Ovary (tissue), 10 donors: Measurements from ENCODE around the gene CWC25. TPM values are rescaled to one million over a fixed set of nuclear protein-coding genes. Genes with fewer than 3 reads are reported as not detected.

ENCODE experiments used
- DNase-seq, 5 donors: peaks; one replicate each; pipeline ENCODE4 v3.0.0-alpha.2; 2019 to 2020
- H3K27ac ChIP-seq, 2 donors: fragments of 200-600 bp; one replicate each; pipeline versions ENCODE4 v1.5.1 to v1.8.0; 2019 to 2022
- H3K27me3 ChIP-seq: fragments of 200-600 bp; one replicate; pipeline ENCODE4 v1.8.0; 2022
- H3K36me3 ChIP-seq: fragments of 200-600 bp; sonication (generic); one replicate; pipeline ENCODE4 v1.5.1; 2019
- H3K4me1 ChIP-seq: one replicate; pipeline ENCODE4 v1.8.1; 2013; ENCODE audit warnings: mild to moderate bottlenecking, moderate library complexity; ENCODE audit not compliant: insufficient read depth
- H3K4me3 ChIP-seq: fragments of 200-600 bp; sonication (generic); one replicate; pipeline ENCODE4 v1.5.1; 2017
- H3K9me3 ChIP-seq, 2 donors: fragments of 200-600 bp in 1 of 2; sonication (generic) in 1 of 2; one replicate each; pipeline versions ENCODE4 v1.5.1 to v1.8.1; 2013 to 2019; ENCODE audit warnings: mild to moderate bottlenecking in 1 of 2, moderate library complexity in 1 of 2
- CTCF ChIP-seq, 3 donors: fragments of 450-650 bp in 2 of 3; fragments of 200-600 bp in 1 of 3; IDR thresholded peaks; one replicate each; pipeline versions ENCODE4 v1.5.1 to v1.8.0; 2016 to 2022; ENCODE audit warnings: antibody characterized with exemption in 3 of 3, mild to moderate bottlenecking in 1 of 3
- EP300 ChIP-seq: sonication (generic); formaldehyde crosslinking; IDR thresholded peaks from one replicate; pipeline ENCODE4 v1.6.1; 2017; ENCODE audit warnings: antibody characterized with exemption
- POLR2A ChIP-seq: fragments of 450-650 bp; IDR thresholded peaks from one replicate; pipeline ENCODE4 v1.6.1; 2017; ENCODE audit warnings: antibody characterized with exemption, mild to moderate bottlenecking, moderate library complexity
- WGBS, 3 donors: extraction: QIAGEN DNeasy Blood & Tissue Kit in 1 of 3; methylation state at CpG; one replicate each; pipeline versions ENCODE4 v1.1.5 to v1.1.7; 2013 to 2017; 5-methylcytosine and 5-hydroxymethylcytosine counted together
- intact Hi-C, 4 donors: fragments of 100-400 bp; cut with DNase I; formaldehyde crosslinking; loops; one replicate each; pipeline versions ENCODE4 v1.11.0 to v1.15.1; 2022 to 2023
- long read RNA-seq, 3 donors: library from polyadenylated mRNA in 2 of 3; unstranded in 2 of 3; transcript quantifications; one replicate each; pipeline ENCODE4 v2.0.0 and lab custom pipeline, GENCODE V29; 2021 to 2026
- polyA plus RNA-seq, 2 donors: library from polyadenylated mRNA; stranded (reverse); fragments of 200-250 nt in 1 of 2; fragments of 350-450 nt in 1 of 2; fragmentation: Illumina TruSeq in 1 of 2; extraction: RNeasy Lipid Tissue Mini Kit (QIAGEN cat#74804) in 1 of 2; gene quantifications; one replicate each; pipeline ENCODE4 v1.2.3, GENCODE V29; 2013 to 2014
- total RNA-seq, 7 donors: library from RNA; depleted of rRNA in 2 of 7; stranded (reverse); fragments of >200 nt in 2 of 7; fragmentation: NEBNext Ultra II Directional in 3 of 7; extraction: Animal tissue kit (Norgen Biotek cat#: 25700) in 3 of 7; gene quantifications; one replicate each; pipeline versions ENCODE4 v1.1.0 to v1.2.4, GENCODE V29; 2016 to 2023
- donor health status: DM: no; HTN: no; CAD: no; lungs with moderate emphysema.
- donor health status: DM: no; HTN: no; CAD: no.
- donor health status: Bipolar disorder and iron deficiency.
- donor health status: DM: yes; HTN: yes; CAD: no.
- donor health status: DM: no; HTN: no; CAD: no.
- donor health status: DM: yes; HTN: yes; CAD: no.

The CWC25 gene
- total RNA-seq: 10 to 100 TPM; 16.4 to 21.6 (median 18.6) TPM
- polyA plus RNA-seq: 10 to 100 TPM; 16.9 to 25.2 TPM
- long read RNA-seq, donor 1, transcript CWC25-202 (10 exons, 3,234 nt): major isoform, 14 of 32 reads
- long read RNA-seq, donor 1, partial matches to known transcripts: 14 of 32 reads
- long read RNA-seq, donor 1, other reads (novel, unspliced or antisense): 4 of 32 reads
- long read RNA-seq, donor 2, partial matches to known transcripts: 0 of 2 reads
- long read RNA-seq, donor 2, other reads (novel, unspliced or antisense): 0 of 2 reads
- long read RNA-seq, donor 3, transcript CWC25-202 (10 exons, 3,234 nt): major isoform, 15 of 28 reads
- long read RNA-seq, donor 3, partial matches to known transcripts: 6 of 28 reads
- long read RNA-seq, donor 3, other reads (novel, unspliced or antisense): 7 of 28 reads

DNA sequence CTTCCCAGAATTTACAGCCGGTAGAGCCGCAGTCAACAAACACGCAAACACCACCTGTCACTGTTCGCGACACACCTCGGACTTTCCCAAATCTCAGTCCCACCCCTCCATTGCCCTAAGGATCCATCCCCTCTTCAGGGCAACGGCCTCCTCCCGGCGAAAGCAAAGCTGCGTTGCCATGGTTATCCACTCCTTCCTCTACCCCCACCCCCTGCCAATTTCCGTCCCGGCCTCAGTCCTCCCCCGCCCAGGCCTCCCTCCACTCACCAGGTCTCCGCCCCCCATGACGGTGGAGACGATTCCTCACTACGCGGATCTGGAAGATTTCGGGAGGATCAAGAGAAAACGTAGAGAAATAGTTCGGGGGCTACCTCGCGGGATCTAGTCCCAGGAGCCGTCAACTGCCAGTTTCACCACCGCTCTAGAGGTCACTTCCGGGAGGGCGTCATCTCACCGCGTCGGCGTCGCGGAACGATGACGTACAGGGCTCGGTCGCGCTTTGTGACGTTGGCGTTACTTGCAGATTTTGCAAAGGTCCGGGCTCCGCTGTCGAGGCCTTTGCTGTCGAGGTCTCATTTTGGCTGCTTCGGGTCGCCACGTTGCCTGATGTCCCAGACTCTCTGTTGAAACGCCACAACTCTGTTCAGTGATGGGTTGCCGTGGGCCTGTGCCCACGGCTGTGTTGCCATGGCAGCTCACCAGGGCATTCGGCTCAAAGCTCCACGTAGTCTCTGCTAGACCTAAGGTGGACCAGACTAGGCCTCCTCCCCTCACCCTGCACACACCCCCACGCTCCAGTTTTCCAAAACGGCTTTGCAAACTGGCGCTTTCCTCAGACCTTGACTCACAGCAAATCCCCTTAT, at the start of gene CWC25:
Gene CWC25 (minus strand): TSS at position 423 of the 863 bp plus-strand sequence. CDS start 138 bp downstream, at position 285.
- H3K36me3 ChIP-seq: no peaks in the 10 kb centered on the region
- intact Hi-C loops: no loop called here
- H3K4me1 ChIP-seq: peaks cover 2% of the 10 kb centered on the region
- peak within 1 kb of the TSS; percentile 88 to 93 for H3K27ac ChIP-seq
- 0 to 1% (median 1%) methylated on average over 55 of the region's 55 CpGs for WGBS, 3 donors
- TF ChIP-seq EP300: no peak
- peak in 2 of 3 donors; percentile 12 to 20 for TF ChIP-seq CTCF (IDR thresholded peaks at IDR 0.05)
- TF ChIP-seq POLR2A: peak; percentile 95
- H3K4me3 ChIP-seq: peak within 1 kb of the TSS; percentile 95
- peak; percentile 91 to 100 (median 96) for DNase-seq
- H3K9me3 ChIP-seq: no peaks in the 10 kb centered on the region
- H3K27me3 ChIP-seq: no peaks in the 10 kb centered on the region

DNA sequence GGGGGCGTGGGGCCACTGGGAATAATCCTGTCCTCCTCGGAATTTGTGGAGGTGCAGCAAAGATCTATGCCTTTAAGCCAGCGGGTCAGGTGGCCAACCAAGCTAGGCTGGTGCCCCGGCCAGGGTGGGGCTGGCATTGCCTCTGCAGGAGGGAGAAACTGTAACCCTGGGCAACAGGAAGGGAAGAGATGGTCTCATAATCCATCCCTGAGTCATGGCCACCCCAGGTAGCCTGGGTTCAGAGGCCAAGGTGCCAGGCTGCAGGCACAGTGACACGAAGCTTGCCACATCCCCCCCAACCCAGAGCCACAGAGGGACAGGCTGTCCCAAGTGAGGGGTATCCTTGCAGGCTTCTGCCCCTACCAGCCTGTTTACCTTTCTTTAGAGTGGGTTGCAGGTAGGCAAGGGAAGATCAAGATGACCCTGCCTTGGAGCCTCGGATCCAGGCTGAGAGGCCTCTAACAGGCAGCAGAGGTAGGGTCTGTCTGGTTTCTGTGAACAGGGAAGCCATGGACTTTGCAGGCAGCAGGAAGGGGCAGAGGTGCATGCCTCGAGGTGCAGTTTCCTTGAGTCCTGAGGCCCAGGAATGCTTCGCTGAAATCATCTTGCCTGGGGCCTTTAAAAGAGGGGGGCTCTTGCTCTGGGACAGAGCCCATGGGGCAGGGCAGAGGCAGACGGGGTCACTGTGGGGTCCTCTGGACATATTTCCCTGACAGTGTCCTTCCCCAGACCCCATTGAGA, 48.7 kb upstream of the CWC25 start:
- TF ChIP-seq CTCF (IDR thresholded peaks at IDR 0.05) (no peak), POLR2A (no peak), EP300 (no peak)
- intact Hi-C loops: loop anchor here in 1 of 4 donors (10.0 kb wide), 1 partner anchor 281 kb away; the partner anchor contains the start of gene PLXDC1
- DNase-seq: peak in 1 of 5 donors; percentile 33
- Histone ChIP-seq H3K4me3 (no peak overlapping the region), H3K27ac (no peak overlapping the region), H3K4me1 (peaks cover 36% of the 10 kb centered on the region), H3K9me3 (no peaks in the 10 kb centered on the region), H3K36me3 (no peaks in the 10 kb centered on the region), H3K27me3 (no peaks in the 10 kb centered on the region)
- 37 to 43% (median 38%) methylated on average over 9 of the region's 9 CpGs for WGBS, 3 donors

GRCh38 chr17:38872671-38873385, 47.7 kb upstream of the CWC25 start:
- no peak overlapping the region for H3K4me3 ChIP-seq
- no peak for DNase-seq
- 37 to 58% (median 41%) methylated on average over 9 of the region's 9 CpGs for WGBS, 3 donors
- H3K27ac ChIP-seq: no peak overlapping the region
- intact Hi-C loops: loop anchor here in 1 of 4 donors (10.0 kb wide), 1 partner anchor 282 kb away; the partner anchor contains the start of gene PLXDC1
- H3K9me3 ChIP-seq: no peaks in the 10 kb centered on the region
- TF ChIP-seq EP300: no peak
- TF ChIP-seq POLR2A: no peak
- no peak for TF ChIP-seq CTCF (IDR thresholded peaks at IDR 0.05)
- peaks cover 36% of the 10 kb centered on the region for H3K4me1 ChIP-seq
- H3K36me3 ChIP-seq: no peaks in the 10 kb centered on the region
- no peaks in the 10 kb centered on the region for H3K27me3 ChIP-seq
